NCI-H446 (cell line): ENCODE data around the gene HS2ST1.
"Not testable (repeated sequence)": the region's sequence is repeated elsewhere in the genome, so short reads cannot be mapped to it uniquely, and the experiment has no call there.

Experiments used
- DNase-seq, 2 experiments: peaks; one replicate each; lab custom pipeline; 2025; lab: John Stamatoyannopoulos, UW

HS2ST1 gene

DNA sequence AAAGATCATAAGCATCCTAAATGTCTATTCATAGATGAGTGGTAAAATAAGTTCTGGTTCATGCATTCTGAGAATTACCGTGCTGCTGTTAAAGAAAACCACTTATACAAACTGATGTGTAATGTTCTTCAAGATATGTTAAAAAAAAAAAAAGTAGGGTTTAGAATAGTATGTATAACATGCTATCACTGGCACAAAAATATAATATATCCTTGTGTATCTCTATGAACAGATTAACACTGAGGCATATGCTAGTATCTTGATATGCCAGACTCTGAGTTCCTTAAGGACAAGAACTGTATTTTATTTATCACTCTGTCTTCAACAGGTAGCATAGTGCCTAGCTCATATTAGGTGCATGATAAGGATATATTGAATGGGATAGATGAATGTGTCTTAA lies 108.9 kb downstream of the HS2ST1 start:
- no peak for DNase-seq

DNA sequence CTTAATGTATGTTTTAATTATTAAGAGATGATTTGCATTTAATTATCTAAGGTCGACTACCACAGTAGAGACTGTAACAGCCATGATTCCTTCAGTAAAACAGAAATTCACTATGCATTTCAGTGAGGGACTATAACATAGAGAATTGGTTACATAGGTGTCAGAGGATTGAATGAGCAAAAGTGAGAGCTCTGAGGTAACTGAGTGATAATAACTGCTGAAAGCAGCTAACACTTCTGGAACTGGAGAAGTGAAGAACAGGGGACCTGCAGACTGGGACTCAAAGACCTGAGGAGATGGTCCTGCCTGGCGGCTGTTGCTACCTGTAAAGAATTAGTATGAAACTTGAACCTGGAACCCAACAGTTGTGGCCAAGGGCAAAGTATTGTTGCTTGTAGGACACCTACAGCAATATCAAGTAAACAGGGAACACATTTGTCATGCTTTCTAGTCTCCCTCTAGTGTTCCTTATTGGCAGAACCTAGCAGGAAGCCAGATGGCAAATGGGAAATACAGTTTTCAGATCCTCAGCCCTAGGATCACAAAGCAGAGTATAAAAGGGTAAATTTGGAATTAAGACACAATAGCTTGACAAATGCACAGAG lies 110.6 kb downstream of the HS2ST1 start:
- peak; percentile 19 to 79 for DNase-seq

DNA sequence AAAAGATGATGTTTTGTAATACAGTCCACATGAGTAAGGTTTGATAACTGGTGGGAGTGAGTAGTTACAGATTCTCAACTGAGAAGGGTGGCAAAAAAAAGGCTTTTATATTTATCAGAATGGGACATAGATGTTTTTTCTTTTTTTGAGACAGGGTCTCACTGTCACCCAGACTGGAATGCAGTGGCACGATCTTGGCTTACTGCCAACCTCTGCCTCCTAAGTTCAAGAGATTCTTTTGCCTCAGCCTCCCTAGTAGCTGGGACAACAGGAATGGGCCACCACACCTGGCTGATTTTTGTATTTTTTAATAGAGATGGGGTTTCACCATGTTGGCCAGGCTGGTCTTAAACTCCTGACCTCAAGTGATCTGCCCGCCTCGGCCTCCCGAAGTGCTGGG lies 113.1 kb downstream of the HS2ST1 start:
- not testable (repeated sequence) for DNase-seq

DNA sequence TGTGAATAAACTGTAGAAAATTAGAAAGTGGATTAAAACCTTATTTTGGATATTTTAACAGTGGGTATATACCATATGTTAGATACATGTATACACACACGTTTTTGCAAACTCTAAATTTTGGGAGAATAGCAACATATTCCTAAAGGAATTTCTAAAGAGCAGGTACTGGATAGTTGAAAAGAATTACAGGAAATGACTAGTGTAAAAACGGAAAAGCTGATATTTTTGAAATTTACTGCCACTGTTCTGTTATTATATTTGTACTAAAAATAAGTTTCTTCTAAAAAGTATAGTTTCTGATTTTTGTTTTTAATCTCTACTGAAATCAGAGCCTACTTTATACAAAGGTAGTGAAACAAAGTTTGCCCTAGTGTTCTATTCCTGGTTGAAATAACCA lies 114.1 kb downstream of the HS2ST1 start:
- no peak for DNase-seq

DNA sequence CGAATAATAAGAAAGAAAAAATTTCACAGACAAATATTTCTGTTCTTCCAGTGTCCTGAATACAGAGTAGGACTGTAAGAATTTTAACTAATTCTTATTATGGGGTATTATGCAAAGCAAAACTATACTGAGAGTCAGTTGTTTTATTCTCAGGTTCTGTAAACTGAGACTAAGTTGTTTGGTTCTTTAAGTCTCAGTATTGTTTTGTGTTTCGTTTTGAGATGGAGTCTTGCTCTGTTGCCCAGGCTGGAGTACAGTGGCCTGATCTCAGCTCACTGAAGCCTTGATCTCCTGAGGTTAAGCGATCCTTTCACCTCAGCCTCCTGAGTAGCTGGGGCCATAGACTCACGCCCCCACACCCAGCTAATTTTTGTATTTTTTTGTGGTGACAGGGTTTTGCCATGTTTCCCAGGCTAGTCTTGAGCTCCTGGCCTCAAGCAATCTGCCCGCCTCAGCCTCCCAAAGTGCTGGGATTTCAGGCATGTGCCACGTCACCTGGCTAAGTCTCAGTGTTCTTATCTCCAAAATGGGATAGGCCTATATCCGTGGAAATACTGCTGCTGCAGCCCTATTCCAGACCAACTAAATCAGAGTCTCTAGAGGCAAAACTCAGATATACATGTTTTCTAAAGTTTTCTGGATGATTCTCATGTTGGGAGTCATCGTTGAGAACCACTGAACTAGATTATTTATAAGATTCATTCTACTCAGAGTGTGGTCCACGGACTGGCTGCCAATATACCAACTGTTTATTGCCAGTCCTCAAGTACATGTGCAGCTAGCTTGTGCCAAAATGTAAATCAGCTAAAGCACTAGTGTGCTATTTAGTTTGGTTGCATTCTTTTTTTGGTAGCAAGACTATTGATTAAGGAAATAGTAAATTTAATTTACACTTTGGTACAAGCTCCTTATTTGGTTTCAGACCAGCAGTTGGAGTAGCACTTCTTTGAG lies 116.6 kb downstream of the HS2ST1 start:
- DNase-seq, result peak; percentile 18 to 51

DNA sequence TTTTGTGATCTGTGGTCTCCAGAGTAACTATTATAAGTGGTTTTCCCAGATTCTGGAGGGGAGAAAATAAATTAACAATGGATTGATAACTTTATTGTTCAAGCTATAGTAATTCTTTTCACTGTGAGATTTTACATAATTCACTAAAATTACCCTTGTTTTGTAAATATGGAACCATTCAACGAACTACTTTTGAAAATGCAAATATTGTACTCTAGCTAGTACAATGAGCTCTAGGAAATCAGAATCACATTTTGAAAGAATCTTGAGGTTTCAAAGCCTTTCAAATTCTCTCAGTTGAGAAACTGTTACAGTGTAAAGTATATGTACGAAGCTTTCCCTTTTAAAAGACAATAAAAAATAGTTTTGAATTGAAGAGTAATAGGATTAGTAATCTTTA lies 119.9 kb downstream of the HS2ST1 start:
- no peak for DNase-seq

DNA sequence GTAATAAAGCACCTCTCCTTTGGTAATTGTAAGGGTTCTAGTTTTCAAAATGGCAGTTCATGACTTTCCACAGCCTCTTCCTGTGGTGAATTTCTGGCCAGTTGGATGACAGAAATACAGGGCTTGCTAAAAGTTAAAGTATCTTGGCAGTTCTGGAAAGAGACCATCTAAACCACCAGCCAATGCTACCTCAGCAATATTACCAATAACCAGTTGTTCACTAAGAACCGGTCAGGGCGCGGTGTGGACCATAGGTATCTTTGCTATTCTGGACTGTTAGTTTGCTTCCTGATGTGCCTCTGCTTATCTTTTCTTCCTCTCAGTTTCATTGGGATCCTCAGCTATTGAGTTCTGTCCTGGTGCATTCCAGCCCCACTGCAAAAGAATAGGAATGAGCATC lies 124.7 kb downstream of the HS2ST1 start:
- DNase-seq, result no peak

DNA sequence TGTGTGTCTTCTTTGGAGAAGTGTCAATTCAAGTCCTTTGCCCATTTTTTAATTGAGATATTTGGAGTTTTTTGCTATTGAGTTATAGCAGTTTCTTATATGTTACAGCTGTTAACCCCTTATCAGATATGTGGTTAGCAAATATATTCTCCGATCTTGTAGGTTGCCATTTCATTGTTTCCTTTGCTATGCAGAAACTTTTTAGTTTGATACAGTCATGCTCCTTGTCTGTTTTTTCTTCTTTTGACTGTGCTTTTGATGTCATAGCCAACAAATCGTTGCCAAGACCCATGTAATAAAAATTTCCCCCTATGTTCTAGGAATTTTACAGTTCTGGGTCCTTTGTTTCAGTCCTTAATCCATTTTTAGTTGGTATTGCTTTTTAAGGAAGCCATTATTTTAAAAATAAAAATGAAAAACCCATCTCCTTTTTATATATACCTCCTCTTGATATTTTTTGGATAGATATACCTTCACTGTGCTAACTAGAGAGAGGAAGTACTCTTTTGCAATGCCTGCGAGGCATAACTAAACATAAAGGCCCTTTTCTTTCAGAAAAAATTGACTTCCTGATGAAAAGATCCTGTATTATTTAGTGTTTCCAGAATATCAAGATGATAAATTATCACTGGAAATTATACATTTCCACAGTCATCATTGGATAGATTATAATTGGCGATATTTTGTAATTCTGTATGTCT lies 127.8 kb downstream of the HS2ST1 start:
- no peak for DNase-seq

DNA sequence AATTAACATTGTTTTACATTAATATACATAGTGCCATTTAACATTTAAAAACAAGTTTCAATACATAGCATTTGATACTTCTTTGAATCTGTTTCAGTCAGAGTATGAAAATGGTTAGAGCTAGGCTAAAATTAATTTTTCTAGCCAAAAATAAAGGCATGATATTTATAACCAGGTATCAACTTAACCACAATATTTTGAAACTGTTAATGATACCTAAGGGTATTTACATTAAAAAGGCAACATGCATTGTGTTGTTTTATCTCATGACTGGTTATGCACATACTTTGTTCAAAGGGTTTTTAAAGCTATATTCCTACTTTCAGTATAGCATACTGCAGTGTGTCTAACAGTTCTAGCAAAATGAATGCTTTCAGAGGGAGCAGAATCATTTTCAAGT lies 130.0 kb downstream of the HS2ST1 start:
- no peak for DNase-seq

DNA sequence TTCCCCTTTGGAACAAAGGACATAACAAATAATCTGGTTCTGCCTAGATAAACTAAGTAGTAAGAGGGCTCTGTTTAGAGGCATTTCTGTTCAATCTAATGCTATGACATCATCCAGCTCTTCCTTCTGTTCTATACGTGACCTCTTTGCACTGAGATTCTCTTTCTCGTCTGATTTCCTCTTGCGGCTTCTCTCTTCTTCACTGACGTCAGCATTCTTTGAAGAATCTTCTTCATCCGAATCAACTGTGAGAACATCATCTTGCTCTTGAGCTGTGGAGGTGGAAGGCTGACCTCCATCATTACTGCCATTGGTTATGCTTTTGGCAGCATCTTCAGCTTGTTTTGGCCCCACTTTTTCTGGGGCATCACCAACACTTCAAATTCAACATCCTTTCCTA lies 130.4 kb downstream of the HS2ST1 start:
- no peak for DNase-seq

DNA sequence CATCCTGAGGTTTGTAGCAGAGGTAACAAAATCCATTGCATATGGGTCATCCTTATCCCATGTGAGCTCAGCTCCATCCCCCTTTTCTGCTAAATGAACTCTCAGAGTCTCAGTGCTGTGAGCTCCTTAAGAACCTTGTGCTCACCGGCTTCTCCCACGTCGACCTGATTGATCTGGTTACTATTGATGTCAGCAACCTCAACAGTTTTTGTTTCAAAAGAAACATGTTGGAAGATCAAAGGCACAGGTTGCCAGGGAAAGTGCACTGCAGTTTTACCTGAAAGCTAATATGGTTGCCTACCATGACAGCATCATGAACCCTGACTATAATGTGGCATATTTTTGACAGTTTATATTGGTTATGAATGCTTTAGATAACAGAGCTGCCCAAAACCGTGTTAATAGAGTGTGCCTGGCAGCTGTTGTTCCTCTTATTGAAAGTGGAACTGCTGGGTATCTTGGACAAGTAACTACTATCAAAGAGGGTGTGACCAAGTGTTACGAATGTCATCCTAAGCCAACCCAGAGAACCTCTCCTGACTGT lies 131.4 kb downstream of the HS2ST1 start:
- no peak for DNase-seq

DNA sequence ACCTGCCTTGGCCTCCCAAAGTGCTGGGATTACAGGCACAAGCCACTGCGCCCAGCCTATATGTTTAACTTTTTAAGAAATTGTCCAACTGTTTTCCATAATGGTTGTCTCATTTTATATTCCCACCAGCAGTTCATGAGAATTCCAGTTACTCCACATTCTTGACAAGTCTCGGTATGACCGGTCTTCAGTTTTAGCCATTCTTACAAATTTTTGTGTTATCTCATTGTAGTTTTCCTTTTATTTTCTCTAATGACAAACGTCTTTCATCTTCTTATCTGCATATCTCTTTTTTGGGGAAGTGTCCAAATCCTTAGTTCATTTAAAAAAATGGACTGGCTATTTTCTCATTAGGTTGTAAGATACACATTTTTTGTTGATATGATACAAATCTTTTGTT lies 132.5 kb downstream of the HS2ST1 start:
- DNase-seq, result no peak

DNA sequence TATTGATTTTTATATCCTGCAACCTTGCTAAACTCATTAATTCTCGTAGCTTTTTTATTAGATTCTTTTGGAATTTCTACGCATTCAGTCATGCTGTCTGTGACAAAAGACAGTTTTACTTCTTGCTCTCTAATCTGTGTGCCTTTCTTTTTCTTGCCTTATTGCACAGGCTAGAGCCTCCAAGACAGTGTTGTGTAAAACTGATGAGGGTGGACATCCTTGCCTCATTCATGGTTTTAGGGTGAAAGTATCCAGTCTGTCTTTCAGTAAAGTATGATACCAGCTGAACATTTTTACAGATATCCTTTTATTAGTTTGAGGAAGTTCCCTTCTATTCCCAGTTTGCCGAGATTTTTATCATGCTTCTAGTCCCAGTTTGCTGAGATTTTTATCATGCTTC lies 133.8 kb downstream of the HS2ST1 start:
- DNase-seq, result no peak

DNA sequence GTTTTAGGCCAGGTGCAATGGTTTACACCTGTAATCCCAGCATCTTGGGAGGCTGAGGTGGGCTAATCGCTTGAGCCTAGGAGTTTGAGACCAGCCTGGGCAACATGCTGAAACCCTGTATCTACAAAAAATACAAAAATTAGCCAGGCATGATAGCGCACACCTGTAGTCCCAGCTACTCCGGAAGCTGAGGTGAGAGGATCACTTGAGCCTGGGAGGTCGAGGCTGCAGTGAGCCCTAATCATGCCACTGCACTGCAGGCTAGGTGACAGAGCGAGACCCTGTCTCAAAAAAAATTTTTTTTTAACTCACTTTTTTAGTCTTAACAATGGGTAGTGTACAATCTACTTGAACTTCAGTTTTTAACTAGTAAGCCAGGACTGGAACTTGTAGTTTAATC lies 137.5 kb downstream of the HS2ST1 start:
- no peak for DNase-seq

DNA sequence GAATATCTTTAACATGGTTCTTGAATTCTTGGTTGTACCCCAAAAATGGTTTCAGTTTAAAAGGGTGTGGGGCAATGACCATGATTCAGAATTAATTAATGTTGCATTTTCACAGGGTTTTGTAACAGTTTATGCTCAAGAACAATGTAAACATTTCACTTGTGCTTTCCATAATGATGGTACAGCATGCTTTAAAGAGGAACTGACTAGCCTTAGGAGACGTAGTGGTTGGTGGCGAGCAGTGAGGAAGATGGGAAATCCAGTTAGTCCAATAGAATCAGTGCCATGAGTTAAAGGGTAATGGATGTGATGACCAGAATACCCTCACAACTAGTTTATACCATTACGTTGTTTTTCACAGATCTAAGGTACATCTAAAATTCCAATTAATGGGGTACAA lies 138.0 kb downstream of the HS2ST1 start:
- no peak for DNase-seq

DNA sequence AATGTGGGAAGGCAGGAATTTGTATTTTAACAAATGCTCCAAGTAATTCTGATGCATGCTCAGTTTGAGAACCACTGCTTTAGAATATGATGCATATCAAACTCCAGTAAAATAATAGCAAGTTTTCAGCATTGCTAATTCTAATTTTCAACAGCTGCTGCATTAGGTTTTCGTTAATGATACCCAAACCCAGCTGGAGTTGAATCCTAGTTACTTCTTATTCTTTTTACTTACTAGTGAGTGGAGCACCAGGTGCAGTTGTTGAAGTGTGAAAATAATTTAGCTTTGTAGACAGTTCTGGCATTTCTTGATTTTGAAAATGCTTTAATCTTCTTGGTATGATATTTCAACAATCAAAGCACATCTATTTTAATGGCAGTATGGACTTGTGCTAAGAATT lies 138.5 kb downstream of the HS2ST1 start:
- DNase-seq, result no peak

DNA sequence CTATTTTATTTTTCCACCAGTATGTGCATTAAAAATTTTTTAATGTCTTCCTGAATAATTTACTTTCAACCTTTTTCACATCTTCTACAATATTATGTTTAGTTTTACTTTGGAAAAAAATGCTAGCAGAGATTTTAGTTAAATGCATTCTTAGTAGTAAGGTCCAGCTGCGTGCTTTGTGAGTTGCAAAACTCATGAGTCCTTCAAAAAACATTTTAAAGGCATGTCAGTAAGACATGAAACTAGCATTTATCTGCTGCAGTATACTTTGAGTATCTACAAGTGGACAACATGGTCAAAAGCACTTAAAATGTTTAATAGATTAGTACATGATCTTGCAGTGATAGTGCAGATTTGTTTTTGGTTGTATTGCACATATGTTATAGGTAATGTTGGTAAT lies 139.0 kb downstream of the HS2ST1 start:
- DNase-seq, result no peak

DNA sequence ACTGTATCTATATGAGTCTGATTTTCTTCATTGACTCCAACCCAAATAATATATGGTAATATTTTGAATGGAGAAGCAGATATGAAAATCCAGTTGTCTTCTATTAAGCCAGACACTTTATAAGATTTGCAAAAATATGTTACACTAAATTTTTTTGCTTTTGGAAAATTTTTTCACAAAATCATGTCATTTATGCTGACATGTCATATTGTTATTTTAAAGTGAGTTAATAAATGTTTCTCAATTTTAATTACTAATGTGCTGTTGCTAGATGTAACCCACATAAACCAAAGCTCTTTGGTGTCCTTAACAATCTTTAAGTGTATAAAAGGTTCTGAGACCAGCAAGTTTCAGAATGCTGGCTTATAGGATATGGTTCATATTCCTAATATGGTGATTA lies 142.5 kb downstream of the HS2ST1 start:
- DNase-seq, result no peak

DNA sequence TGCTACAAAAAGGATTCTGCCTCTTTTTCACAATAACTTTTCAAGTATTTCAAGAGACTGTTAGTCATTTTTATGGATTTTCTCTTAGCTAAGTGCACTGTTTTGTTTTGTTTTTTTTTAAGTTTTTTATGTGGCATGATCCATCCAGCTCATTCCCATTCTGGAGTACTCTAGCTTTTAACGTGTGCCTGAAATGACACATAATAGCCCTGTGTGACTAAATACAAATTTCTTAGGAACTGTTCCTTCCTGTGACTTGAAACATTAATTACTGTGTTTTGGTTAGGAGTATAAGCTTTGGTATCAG lies 143.9 kb downstream of the HS2ST1 start:
- no peak for DNase-seq

DNA sequence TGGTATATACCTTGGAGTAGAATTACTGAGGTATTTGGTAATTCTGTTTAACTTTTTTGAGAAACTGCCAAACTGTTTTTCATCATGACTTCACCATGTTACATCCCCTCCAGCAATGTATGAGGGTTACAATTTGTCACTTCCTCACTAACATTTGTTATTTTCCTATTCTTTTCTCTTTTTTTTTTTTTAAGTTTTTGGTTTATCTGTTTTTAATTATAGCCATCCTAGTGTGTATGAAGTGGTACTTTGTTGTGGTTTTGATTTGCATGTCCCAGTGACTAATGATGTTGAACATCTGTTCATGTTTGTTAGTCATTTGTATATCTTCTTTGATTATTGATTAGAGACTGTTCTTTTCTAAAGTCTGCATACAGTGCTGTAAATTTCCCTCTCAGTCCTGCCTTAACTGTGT lies 147.3 kb downstream of the HS2ST1 start:
- no peak for DNase-seq

DNA sequence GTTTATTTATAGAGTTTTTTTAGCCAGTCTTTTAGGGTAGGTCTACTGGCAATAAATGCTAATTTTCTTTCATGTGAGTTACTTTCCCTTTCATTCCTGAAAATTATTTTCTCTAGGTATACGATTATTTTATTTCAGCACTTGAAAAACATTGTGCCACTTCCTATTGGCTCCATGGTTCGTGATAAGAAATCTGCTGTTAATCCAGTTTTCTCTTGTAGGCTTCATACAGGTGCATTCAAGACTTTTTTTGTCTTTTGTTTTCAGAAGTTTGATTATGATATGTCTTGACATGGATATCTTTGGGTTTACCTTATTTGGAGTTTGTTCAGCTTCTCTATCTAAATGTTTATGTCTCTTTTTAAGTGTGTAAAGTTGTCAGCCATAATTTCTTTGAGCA lies 148.3 kb downstream of the HS2ST1 start:
- DNase-seq, result no peak

DNA sequence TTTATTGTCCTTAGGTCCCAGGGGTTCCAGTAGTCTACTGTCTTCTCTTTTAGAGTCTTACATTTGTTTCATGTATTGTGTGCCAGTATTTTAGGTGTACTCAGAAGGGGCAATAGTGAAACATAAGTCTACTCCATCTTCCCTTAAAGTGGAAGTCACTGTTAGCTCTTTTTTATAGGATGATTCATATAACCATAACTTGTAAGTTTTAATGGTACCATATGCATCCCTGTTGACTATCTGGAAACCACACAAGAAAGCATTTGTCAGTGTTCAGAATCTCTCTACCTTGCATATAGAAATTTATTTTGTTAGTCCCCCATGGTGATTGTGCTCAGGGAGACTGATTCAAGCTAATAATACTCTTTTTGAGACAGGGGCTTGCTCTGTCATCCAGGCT lies 149.9 kb downstream of the HS2ST1 start:
- DNase-seq, result no peak

DNA sequence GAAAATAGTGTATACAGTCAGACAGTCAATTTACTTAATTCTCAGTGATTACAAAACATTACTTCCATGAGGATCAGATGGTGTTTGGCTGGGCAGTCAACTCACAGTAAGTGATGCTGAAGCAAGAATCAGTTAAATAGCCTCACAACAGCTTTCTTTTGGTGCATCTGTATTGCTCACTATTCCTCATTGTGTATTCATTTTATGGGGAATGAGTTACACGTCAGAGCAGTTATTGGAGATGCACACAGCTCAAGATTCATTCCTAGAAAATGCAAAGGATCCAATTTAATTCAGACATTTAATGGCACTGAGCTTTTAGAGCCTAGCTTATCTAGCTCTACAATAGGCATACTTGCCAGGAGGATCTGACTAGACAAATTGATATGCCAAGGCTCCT lies 150.6 kb downstream of the HS2ST1 start:
- DNase-seq, result no peak
